Neutrophil (primary cell): ENCODE data around the gene NTN3.

ENCODE experiments used
- H3K27ac ChIP-seq: fragments of 200-600 bp; sonication (generic); 2 replicates; pipeline ENCODE4 v1.5.1; 2016; ENCODE audit warnings: mild to moderate bottlenecking, moderate library complexity
- H3K27me3 ChIP-seq: fragments of 200-600 bp; sonication (generic); 2 replicates; pipeline ENCODE4 v1.6.0; 2016; ENCODE audit warnings: mild to moderate bottlenecking
- H3K36me3 ChIP-seq: fragments of 200-600 bp; sonication (generic); 2 replicates; pipeline ENCODE4 v1.5.1; 2017
- H3K4me1 ChIP-seq, 2 experiments: fragments of 200-600 bp in 1 of 2; sonication (generic) in 1 of 2; 1 replicate in 1 of 2; 2 replicates in 1 of 2; pipeline versions ENCODE4 v1.5.1 to v1.6.1; 2013 to 2016; ENCODE audit warnings: low read depth in 1 of 2, low read length in 1 of 2, mild to moderate bottlenecking in 1 of 2, moderate library complexity in 1 of 2; ENCODE audit not compliant: control insufficient read depth in 1 of 2, insufficient read depth in 1 of 2
- H3K4me3 ChIP-seq, 2 experiments: fragments of 200-600 bp in 1 of 2; sonication (generic) in 1 of 2; 1 replicate in 1 of 2; 2 replicates in 1 of 2; pipeline ENCODE4 v1.5.1; 2013 to 2016; ENCODE audit warnings: low read depth in 1 of 2, low read length in 1 of 2, mild to moderate bottlenecking in 1 of 2, moderate library complexity in 1 of 2
- H3K9me3 ChIP-seq: fragments of 200-600 bp; sonication (generic); 2 replicates; pipeline ENCODE4 v1.5.1; 2016
- TF ChIP-seq, protein P1 (sequence below): fragments of 200-600 bp; sonication (generic); IDR thresholded peaks from 2 replicates; pipeline ENCODE4 v1.5.1; 2016; ENCODE audit warnings: antibody characterized with exemption

The NTN3 gene

DNA sequence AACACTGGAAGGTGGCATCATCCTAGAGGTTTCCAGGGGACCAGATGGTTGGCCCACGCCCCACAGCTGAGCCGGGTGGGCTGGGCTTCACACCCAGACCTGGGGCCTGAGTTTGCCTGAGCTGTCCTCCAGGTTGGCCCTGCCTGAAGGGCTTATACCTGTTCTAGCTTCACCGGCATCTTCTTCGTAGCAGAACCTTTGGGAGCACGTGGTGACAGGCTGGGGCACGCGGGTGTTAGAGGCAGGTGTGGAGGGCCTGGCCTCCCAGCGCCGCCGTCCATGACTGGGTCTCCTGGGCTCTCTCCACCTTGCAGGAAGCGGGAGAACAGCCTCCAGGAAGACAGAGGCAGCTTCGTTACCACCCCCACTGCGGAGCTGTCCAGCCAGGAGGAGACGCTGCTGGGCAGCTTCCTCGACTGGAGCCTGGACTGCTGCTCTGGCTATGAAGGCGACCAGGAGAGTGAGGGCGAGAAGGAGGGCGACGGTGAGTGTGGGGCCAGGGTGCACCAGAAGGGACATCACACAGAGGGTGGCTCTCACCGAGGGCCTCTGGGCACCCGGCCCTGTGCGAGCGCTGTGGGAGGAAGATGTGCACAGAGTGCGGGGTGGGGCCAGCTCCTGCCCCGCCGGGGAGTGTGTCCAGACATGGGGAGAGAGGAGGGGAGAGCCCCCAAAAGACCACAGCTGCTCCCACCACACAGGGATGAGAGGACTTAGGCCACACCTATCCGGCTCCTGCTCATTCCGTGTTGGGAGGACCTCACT is 15.8 kb upstream of the NTN3 start:
- TF ChIP-seq, protein P1, sequence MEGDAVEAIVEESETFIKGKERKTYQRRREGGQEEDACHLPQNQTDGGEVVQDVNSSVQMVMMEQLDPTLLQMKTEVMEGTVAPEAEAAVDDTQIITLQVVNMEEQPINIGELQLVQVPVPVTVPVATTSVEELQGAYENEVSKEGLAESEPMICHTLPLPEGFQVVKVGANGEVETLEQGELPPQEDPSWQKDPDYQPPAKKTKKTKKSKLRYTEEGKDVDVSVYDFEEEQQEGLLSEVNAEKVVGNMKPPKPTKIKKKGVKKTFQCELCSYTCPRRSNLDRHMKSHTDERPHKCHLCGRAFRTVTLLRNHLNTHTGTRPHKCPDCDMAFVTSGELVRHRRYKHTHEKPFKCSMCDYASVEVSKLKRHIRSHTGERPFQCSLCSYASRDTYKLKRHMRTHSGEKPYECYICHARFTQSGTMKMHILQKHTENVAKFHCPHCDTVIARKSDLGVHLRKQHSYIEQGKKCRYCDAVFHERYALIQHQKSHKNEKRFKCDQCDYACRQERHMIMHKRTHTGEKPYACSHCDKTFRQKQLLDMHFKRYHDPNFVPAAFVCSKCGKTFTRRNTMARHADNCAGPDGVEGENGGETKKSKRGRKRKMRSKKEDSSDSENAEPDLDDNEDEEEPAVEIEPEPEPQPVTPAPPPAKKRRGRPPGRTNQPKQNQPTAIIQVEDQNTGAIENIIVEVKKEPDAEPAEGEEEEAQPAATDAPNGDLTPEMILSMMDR: no peak
- peaks cover 66% of the 10 kb centered on the region for H3K36me3 ChIP-seq

DNA sequence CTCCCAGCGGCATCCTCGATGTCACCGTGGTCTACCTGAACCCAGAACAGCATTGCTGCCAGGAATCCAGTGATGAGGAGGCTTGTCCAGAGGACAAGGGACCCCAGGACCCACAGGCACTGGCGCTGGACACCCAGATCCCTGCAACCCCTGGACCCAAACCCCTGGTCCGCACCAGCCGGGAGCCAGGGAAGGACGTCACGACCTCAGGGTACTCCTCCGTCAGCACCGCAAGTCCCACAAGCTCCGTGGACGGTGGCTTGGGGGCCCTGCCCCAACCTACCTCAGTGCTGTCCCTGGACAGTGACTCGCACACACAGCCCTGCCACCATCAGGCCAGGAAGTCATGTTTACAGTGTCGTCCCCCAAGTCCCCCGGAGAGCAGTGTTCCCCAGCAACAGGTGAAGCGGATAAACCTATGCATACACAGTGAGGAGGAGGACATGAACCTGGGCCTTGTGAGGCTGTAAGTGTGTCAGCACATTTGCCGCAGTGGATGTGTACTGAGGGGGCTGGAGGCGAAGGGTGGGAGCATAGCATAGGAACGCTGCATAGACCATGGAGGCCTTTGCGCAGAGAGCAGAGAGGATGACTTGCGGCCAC is 14.4 kb upstream of the NTN3 start:
- Histone ChIP-seq H3K27me3 (no peaks in the 10 kb centered on the region), H3K27ac (no peak overlapping the region), H3K4me3 (no peak overlapping the region), H3K4me1 (peaks cover 12 to 16% of the 10 kb centered on the region in 2 experiments), H3K36me3 (peaks cover 56% of the 10 kb centered on the region), H3K9me3 (no peaks in the 10 kb centered on the region)
- TF ChIP-seq, protein P1: no peak

More for the DNA sequence above, 15.8 kb upstream of the NTN3 start:
- Histone ChIP-seq H3K27me3 (no peaks in the 10 kb centered on the region), H3K27ac (no peak overlapping the region), H3K4me1 (peaks cover 7 to 12% of the 10 kb centered on the region in 2 experiments), H3K9me3 (no peaks in the 10 kb centered on the region), H3K4me3 (no peak overlapping the region)

DNA sequence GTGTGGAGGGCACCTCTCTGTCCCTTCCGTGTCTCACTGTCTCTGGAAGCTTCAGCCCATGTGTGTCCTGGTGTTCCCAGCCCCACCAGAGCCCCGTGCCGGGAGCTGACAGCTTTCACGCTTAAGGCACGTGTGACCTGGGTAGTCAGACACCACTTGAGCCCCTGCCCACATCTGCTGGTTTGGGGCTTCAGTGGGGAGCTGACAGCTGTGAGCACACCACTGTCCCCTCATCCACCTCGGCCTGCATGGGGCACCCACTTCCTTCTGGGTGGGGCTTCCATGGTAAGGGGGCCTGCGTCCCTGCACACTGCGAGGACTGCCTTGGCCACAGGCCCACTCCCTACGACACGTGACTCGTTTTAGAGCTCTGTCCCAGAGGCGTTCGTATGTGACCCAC is 13.8 kb upstream of the NTN3 start:
- TF ChIP-seq, protein P1: no peak
- Histone ChIP-seq H3K36me3 (peaks cover 50% of the 10 kb centered on the region), H3K4me3 (no peak overlapping the region), H3K9me3 (no peaks in the 10 kb centered on the region), H3K4me1 (peaks cover 12 to 16% of the 10 kb centered on the region in 2 experiments), H3K27me3 (no peaks in the 10 kb centered on the region), H3K27ac (no peak overlapping the region)

GRCh38 chr16:2457946-2458345 is 13.2 kb upstream of the NTN3 start:
- H3K27me3 ChIP-seq: no peaks in the 10 kb centered on the region
- TF ChIP-seq, protein P1: no peak
- H3K4me3 ChIP-seq: no peak overlapping the region
- H3K9me3 ChIP-seq: no peaks in the 10 kb centered on the region
- H3K36me3 ChIP-seq: peaks cover 44% of the 10 kb centered on the region
- H3K4me1 ChIP-seq: peaks cover 12 to 16% of the 10 kb centered on the region in 2 experiments
- H3K27ac ChIP-seq: no peak overlapping the region

- peaks cover 32% of the 10 kb centered on the region for H3K36me3 ChIP-seq
These were observed 12.0 kb upstream of the NTN3 start for GRCh38 chr16:2458887-2459646.

More at GRCh38 chr16:2458887-2459646, 12.0 kb upstream of the NTN3 start:
- H3K4me1 ChIP-seq: peaks cover 12 to 16% of the 10 kb centered on the region in 2 experiments
- H3K9me3 ChIP-seq: no peaks in the 10 kb centered on the region
- no peaks in the 10 kb centered on the region for H3K27me3 ChIP-seq
- peak overlapping the region; percentile 69 to 86 for H3K4me3 ChIP-seq
- peak overlapping the region; percentile 56 for H3K27ac ChIP-seq
- TF ChIP-seq, protein P1: no peak
